GM23248 (cell line): ENCODE data around the gene ZFAND3.
"Not testable (repeated sequence)": the region's sequence is repeated elsewhere in the genome, so short reads cannot be mapped to it uniquely, and the experiment has no call there.

Experiments
- EZH2 ChIP-seq: fragments of 200-600 bp; sonication (generic); IDR thresholded peaks from 2 replicates; pipeline ENCODE4 v1.6.1; 2018; ENCODE audit warnings: antibody characterized with exemption, mild to moderate bottlenecking; ENCODE audit not compliant: insufficient read depth, poor library complexity, severe bottlenecking
- EZH2phosphoT487 ChIP-seq: fragments of 200-600 bp; sonication (generic); IDR thresholded peaks from 2 replicates; pipeline ENCODE4 v1.6.1; 2018; ENCODE audit warnings: antibody characterized with exemption, moderate library complexity, mild to moderate bottlenecking, low read depth; ENCODE audit not compliant: insufficient read depth

DNA sequence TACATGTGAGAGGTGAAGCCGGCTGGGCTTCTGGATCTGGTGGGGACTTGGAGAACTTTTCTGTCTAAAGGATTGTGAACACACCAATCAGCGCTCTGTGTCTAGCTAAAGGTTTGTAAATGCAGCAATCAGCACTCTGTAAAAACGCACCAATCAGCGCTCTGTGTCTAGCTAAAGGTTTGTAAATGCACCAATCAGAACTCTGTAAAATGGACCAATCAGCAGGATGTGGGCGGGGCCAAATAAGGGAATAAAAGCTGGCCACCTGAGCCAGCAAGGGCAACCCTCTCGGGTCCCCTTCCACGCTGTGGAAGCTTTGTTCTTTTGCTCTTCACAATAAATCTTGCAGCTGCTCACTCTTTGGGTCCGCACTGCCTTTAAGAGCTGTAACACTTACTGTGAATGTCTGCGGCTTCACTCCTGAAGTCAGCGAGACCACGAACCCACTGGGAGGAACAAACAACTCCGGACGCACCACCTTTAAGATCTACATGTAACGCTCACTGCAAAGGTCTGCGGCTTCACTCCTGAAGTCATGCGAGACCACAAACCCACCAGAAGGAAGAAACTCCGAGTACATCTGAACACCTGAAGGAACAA, 143.1 kb downstream of the ZFAND3 start:
- not testable (repeated sequence) for TF ChIP-seq EZH2, EZH2phosphoT487
